Endometrium (tissue), 2 donors: ENCODE measurements around the gene DCAF11.

Source experiments
- FAIRE-seq: peaks from 2 replicates; lab custom pipeline; 2012; peaks lifted over from hg19 to GRCh38; lab: Jason Lieb, UNC
- donor health status: control.
- donor health status: control.

The DCAF11 gene

GRCh38 chr14:24114532-24115421 is at the start of gene DCAF11, which contains the start of gene NRL:
Gene DCAF11 (plus strand): TSS chr14:24114777. CDS start chr14:24115595, 818 bp downstream.
Gene NRL (minus strand): TSS chr14:24114949. CDS start chr14:24082848, 32,101 bp downstream.
- FAIRE-seq = peak; percentile 93

GRCh38 chr14:24064856-24065255 is 49.7 kb upstream of the DCAF11 start:
- no peak for FAIRE-seq

- FAIRE-seq = no peak
Measured at GRCh38 chr14:24065408-24065807, 49.2 kb upstream of the DCAF11 start.

- no peak for FAIRE-seq
Measured at GRCh38 chr14:24066496-24067132, 48.0 kb upstream of the DCAF11 start.

GRCh38 chr14:24067133-24068082 is 47.2 kb upstream of the DCAF11 start:
- FAIRE-seq = no peak

- FAIRE-seq = no peak
Measured at GRCh38 chr14:24068711-24069410, 45.7 kb upstream of the DCAF11 start.

- no peak for FAIRE-seq
Measured at GRCh38 chr14:24069411-24069735, 45.2 kb upstream of the DCAF11 start.

- no peak for FAIRE-seq
Measured at GRCh38 chr14:24070285-24071143, 44.1 kb upstream of the DCAF11 start.

GRCh38 chr14:24071144-24071697 is 43.4 kb upstream of the DCAF11 start, which contains the start of gene CPNE6:
Gene CPNE6 (plus strand): TSS chr14:24071562. CDS start chr14:24072937, 1,375 bp downstream.
- FAIRE-seq = no peak

- no peak for FAIRE-seq
Measured at GRCh38 chr14:24071836-24072430, 42.6 kb upstream of the DCAF11 start.

GRCh38 chr14:24072436-24072835 is 42.1 kb upstream of the DCAF11 start:
- no peak for FAIRE-seq

GRCh38 chr14:24072881-24073877 is 41.4 kb upstream of the DCAF11 start:
- FAIRE-seq = no peak

- FAIRE-seq = no peak
Measured at GRCh38 chr14:24074625-24075484, 39.7 kb upstream of the DCAF11 start.

GRCh38 chr14:24075485-24076301 is 38.9 kb upstream of the DCAF11 start:
- FAIRE-seq = no peak

- FAIRE-seq = no peak
Measured at GRCh38 chr14:24076302-24076601, 38.3 kb upstream of the DCAF11 start.

GRCh38 chr14:24077086-24077485 is 37.5 kb upstream of the DCAF11 start:
- no peak for FAIRE-seq

GRCh38 chr14:24078146-24078545 is 36.4 kb upstream of the DCAF11 start:
- FAIRE-seq = no peak
